Measurements from ENCODE around the gene DUSP2.

The DUSP2 gene

DNA sequence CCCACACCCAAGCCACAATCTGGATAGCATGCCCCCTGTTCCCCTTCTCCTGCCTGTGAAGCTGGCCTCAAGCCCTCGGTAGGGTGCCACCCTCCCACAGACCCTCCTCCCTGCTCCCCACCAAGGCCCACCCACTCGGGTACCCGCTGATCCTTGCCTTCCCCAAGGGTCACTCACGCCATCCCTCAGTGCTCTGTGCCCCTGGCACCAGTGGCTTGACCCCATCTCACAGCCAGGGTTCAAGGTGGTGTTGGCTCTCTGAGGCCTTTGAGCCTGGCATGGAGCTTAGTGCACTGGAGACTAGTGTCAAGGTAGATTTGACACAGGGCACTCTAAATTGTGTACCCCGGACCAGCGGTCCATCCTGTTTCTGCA, 40.8 kb downstream of the DUSP2 start:
- DNase-seq, result no peak

DNA sequence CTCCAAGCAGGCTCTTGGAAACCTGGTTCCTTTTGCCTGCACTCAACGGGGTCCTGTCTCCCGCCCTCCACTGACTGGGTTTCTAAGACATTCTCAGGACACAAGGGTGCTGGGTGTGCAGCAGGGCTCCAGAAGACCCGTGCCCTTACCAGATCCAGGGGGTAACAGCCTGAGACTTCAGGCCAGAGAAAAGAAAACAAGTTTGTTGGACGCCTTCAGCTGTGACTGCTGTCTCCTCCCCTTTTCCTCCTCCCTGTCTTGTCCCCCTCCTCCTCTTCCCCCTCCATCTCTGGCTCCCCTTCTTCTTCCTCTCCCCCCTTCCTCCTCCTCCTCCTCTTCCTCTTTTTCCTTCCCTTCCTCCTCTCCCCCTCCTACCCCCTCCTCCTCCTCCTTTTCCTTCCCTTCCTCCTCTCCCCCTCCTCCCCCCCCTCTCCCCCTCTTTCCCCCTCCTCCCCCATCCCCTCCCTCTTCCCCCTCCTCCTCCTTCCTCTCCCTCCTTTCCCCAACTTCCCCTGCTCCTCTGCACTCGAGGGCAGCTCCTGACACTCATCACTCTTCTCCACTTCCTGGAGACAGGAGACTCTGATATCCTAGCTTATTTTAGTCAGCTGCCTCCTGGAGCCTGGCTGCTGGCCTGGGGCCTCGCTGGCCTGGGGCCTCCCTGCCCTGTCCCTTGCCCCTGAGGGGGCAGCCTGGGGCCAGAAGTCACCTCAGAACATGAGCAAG, 41.3 kb downstream of the DUSP2 start:
- DNase-seq, result no peak

- no peak for DNase-seq
These were observed 42.0 kb downstream of the DUSP2 start for GRCh38 chr2:96103187-96103601.

- no peak for DNase-seq
These were observed 42.5 kb downstream of the DUSP2 start for GRCh38 chr2:96102596-96103186.

- DNase-seq, result no peak
These were observed 44.3 kb downstream of the DUSP2 start for GRCh38 chr2:96100893-96101304.

GRCh38 chr2:96099861-96100798, 45.1 kb downstream of the DUSP2 start:
- no peak for DNase-seq

- DNase-seq, result no peak
These were observed 46.2 kb downstream of the DUSP2 start for GRCh38 chr2:96098900-96099590.

GRCh38 chr2:96097951-96098823, 47.1 kb downstream of the DUSP2 start:
- DNase-seq, result no peak

- no peak for DNase-seq
These were observed 47.8 kb downstream of the DUSP2 start for GRCh38 chr2:96097441-96097840.

- no peak for DNase-seq
These were observed 50.1 kb downstream of the DUSP2 start for GRCh38 chr2:96095116-96095636.

GRCh38 chr2:96093528-96093927, 51.7 kb downstream of the DUSP2 start:
- DNase-seq, result no peak
